ENCODE results near the gene ADNP2.
"Not testable (repeated sequence)": the region's sequence is repeated elsewhere in the genome, so short reads cannot be mapped to it uniquely, and the experiment has no call there.

Gene ADNP2

DNA sequence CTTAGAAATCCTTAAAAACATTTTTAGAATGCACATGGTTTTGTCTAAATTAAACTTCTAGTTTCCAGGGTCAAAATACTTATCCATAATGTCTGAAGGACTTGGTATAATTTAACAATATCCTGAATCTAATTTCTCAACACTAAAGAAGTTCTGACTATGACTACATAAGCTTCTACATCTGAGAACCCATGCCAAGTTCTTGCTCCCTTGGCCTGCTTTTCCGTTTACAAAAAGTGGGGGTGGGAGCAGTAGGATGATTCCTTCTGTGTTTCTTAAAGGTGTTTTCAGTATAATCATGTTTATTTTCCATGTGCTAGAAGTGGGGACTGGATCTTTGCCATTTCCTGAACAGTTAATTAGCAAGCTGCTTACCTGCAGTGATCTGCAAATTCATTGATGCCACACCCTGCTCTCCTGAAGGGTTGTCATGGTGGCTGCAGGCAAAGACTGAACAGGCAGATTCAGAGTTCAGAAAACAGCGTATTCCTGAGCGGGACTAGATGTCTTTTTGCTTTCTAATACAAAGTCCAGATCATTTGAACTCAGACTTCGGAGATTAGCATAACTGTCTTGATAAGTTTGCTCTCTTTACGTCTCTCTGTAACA, 36.2 kb downstream of the ADNP2 start:
- DNase-seq (ENCODE audit: low spot score), result no peak

DNA sequence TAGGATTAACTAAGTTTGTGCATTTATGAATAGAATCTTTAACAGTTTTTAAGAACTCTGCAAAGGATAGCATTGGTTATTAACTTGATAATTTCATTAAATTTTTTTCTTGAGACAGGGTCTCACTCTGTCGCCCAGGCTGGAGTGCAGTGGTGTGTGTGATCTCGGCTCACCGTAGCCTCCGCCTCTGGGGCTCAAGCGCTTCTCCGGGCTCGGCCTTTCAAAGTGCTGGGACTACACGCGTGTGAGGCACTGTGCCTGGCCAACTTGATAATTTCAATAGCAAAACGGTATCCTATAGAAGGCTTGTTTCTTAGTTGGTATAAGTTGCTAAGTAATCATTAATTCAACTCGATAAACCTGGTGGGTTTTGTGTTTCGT, 38.0 kb downstream of the ADNP2 start:
- DNase-seq (ENCODE audit: low spot score), result no peak

DNA sequence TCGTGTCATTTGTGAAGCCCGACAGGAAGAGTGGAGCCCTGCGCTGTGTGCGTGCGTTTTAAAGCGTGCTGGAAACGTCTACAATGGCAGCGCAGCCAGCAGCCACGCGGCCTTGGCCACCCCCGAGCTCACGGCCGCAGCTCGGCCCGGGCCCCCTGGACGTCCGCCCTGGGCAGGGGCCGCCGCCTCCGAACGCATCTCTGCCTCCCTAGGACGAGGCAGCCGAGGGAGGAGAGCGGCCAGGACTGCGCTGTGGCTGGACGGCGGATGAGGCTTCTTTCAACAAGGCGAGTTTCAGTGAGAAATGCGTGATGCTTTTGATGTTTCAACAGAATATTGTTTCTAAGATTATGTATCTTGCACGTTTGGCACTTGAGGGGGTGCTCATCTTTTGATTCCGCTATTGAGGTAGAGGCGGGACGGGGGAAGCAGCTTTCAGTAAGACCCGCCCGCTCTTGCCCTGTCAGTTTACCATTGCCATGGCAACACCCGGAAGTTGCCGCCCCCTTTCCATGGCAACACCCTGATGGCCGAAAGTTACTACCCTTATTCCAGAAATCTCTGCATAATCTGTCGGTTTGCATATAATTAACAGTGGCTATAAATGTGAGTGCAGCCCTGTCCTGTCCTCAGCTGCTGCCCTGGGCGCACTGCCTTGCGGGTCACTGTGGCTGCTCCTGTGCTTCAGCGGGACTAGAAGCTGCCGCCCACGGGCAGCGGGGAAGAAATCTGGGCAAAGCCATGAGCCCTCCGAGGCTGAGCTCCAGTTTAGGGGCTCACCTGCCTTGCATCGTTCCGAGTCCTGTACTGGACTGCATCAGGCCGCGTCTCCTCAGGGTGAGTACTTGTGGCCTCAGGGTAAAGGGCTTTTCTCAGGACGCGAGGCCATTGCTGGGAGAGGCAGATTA, 38.6 kb downstream of the ADNP2 start:
- peak; percentile 88 for DNase-seq (ENCODE audit: low spot score)

DNA sequence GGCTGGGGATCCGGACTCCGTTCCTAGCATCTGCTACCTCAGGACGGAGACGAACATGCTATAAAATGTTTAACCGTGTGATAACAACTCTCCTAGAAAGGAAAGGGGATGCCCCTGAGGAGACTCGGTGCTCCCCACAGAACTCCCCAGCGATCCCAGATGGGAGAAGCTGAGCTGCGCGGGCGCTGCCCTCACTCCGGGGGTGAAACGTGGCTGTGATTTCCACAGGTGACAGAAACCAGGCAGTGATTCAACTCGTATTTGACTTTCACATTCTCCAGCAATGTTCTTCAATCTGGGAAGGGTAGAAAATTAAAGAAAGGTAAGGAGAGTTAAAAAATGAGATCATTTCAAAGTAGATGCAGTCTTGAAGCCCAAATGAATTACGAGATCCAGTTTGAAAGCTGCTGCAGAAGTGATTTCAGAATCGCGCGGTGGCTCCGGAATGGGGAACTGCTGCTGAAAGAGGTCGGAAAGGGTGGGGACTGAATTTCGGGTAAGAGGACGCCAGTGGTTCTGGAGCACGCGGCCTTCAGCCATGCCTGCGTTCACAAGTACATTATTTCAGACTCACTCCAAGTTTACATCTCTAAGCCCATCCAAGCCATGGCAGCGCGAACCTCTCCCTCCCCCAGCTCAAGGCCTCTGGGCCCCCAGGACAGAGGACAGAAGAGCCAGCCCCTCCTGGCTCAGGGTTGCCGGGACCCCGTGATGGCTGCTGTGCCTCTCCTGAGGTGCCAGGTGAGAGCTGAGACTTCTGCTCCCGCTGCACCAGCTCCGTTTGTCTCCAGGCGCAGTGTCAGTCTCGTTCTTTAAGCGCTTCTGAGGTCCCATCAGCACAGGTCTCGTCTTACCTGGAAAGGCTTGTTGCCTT, 39.5 kb downstream of the ADNP2 start:
- DNase-seq (ENCODE audit: low spot score), result peak; percentile 38

DNA sequence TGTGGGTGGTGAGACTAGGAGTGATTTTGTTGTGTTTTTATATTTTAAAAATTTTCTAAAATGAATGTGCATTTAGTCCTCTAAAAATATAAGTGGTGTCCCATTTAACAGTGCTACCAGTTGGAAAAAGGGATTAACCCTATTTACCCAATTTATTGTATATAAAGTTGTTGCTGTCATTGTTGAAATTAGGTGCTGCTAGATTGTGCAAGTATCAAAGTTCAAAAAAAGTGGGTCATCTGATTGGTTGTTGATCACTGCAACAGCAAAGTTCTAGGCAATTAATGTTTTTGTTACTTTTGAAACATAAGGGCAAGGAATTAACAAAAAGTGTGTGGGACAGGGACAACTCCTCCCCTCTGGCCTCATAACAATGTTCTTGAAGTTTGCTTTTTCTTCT, 40.6 kb downstream of the ADNP2 start:
- no peak for DNase-seq (ENCODE audit: low spot score)

DNA sequence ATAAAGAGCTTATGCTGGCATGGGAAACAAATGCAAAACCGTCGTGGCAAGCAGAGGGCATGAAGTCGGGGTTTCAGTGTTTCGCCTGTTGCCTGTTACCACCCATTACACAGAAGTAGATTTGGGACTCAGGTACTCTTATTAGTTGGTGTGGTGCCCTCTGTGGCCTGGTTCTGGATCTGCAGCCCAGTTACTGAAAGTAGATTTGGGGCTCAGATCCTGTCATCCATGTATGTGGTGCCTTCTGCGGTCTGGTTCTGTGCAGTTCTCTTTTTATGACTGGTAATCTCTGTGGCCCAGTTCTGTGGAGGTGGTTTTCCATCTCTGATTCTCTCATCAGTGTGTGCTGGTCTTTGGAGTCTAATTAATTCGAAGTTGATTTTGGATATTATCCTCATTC, 45.2 kb downstream of the ADNP2 start:
- DNase-seq (ENCODE audit: low spot score), result no peak

DNA sequence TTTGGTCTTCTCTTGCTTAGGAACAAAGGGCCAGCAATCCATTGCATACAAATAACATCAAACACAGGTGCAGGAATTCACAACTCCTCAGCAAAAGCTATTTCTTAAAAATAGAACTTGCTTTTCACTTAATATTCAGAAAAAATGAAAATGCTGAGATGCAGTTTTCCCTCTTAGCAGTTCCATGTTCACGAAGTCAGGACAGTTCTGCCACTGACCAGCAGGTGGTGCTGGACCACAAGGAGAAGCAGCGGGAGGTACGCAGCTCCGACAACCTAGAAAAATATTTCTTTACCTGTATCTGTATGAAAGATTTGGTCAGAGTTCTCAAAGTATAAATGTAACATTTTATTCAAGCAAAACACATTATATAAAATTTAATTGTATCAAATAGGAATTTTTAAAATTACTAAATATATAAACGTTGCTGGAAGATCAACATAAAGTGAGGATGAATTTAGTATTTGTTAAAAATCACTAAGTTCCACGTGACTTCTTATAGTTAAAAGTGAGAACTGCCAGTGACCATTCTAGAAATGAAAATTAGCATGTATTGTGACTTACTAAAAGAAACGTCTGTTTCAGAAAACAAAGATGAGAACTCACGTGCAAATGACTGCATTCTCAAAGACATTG, 48.8 kb downstream of the ADNP2 start:
- peak; percentile 58 for DNase-seq (ENCODE audit: low spot score)

DNA sequence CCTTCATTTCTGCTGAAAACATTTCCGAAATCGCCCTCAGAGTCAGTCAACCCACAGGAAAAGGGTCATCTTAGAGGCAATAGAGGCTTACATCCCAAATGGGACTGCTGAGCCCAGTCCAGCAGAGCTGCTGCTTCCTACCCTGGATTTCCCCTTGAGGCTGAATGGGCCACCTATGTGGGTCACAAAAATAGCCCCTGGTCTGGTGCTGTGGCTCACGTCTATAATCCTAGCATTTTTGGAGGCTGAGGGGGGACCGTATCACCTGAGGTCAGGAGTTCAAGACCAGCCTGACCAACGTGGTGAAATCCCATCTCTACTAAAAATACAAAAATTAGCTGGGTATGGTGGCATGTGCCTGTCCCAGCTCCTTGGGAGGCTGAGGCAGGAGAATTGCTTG, 49.3 kb downstream of the ADNP2 start:
- no peak for DNase-seq (ENCODE audit: low spot score)

DNA sequence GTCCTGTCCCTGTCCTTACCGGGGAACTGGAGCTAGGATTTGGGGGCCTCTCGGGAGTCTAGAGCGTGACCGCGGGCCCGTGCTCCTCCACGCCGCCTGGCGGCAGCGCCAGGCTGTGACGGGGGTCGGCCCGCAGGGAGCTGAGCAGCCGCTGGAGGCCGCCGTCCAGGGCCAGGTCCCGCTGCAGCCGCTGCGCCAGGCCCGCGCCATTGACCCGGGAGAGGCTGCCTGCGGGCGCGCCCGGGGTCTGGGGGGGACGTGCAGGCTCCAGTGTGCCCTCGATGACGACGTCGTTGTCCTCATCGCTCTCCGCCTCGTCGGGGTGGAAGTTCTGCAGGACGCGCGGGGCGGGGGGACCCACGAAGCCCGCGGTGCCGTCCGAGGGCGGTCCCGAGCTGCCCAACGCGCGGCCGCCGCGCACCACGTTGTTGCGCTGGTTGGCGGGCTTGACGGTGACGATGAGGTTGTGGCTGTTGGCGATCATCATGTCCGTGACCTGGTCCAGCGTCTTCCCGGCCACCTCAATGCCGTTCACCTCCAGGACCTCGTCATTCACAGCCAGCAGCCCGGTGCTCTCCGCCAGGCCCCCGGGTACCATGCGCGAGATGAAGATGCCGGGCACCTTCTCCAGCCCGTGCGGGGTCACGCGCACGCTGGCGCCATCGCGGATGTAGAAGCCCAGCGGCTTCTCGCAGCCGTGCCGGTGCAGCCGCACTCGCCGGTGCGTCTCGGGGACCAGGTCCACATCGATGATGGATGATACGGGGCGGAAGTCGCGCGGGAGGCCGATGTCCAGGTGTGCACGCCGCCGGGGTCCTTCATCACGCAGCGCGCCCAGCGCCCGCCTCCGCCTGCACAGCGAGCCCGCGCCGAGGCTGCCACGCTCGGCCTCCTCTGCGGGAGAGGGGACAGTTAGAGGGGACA, 50.9 kb downstream of the ADNP2 start:
- no peak for DNase-seq (ENCODE audit: low spot score)

DNA sequence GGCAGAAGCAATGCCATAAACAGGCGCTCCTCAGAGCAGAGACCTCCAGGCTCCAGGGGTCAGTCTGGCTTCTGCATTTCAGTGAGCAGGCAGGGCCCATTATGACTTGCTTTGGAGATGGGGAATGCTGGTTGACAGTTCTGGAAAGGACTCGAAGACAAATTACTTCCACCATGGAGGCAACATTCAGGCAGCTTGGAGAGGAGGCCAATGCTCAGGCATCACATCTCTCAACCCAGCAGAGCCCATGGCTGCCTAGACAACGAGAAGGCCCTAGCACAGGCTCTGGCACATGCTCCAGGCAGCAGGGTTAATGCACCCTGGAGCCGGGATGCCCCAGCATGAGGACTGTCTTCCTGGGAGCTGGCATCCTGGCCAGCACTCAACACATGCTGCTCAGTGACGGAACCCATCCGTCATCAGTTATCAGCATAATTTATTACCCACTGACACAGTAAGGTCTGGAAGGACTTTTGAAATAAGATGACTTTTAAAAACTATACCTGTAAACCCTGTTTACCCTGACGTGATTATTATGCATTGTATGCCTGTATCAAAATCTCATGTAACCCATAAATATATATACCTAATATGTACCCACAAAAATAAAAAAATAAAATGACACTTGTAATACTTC, 52.8 kb downstream of the ADNP2 start:
- DNase-seq (ENCODE audit: low spot score), result no peak

DNA sequence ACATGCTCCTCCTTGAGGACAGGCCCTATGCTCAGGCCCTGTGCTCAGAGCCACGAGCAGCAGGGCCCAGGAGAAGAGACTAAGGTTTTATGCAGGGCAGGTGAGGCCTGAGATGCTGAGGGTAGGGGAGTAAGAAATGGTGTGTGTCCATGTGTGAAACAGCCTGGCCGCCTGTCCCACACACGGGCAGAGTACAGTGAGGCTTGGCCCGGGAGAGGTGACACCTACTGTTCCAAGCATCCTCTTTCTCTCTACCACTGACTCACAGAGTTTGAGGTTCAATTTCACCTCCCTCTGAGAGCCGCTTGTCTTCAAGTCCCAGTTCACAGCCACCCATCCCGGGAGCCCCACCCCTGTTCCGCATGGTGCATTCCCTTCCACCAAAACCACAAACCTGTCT, 54.1 kb downstream of the ADNP2 start:
- DNase-seq (ENCODE audit: low spot score), result no peak

DNA sequence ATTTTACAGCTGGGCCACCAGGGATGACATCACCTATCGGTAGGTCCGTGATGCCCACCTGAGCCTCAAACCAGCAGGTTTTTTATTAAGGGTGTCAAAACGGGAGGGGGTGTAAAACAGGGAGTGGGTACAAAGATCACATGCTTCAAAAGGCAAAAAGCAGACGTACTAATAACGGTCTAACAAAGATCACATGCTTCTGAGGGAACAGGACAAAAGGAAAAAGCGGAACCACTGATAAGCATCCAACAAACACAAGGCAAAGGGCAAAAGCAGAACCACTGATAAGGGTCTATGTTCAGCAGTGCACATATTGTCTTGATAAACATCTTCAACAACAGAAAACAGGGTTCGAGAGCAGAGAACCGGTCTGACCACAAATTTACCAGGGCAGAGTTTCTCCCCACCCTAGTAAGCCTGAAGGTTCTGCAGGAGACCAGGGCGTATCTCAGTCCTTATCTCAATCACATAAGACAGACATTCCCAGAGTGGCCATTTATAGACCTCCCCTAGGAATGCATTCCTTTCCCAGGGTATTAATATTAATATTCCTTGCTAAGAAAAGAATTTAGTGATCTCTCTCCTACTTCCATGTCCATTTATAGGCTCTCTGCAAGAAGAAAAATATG, 55.8 kb downstream of the ADNP2 start:
- DNase-seq (ENCODE audit: low spot score), result not testable (repeated sequence)

DNA sequence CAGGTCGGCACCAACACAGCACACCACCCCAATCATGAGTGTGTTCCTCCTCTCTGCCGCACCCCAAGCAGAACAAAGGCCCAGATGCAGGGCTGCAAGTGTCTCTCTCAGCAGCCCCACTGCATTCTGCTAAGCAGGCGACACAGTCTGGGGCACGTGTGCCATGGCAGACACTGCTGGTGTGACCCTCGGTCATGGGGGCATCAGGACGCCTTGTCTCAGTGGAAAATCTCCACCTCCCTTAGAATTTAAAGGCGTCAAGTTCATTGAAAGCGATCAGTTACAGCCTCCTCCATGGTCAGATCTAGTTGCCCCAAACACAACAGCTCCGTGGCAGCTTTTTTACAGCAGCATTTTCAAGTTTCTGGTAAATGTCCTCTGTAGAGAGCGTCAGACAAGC, 57.2 kb downstream of the ADNP2 start:
- DNase-seq (ENCODE audit: low spot score), result no peak

DNA sequence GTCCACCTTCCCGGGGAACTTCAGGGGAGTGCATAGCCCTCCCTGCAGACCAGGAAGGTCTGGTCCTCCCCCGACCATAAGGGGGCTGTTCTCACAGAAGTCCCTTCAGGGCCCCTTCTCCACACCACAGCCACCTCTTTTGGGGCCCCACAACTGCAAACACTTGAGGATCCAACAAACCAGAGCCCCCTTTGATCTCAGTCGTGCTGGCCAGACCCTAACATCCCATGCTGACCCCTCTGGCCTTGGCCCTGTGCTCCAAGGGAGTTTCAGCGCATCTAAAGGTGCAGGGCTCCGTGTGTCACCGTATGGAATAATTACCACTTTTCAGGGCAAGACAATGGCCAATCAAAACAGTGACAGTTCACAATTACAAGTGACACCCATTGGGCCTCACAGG, 57.7 kb downstream of the ADNP2 start:
- no peak for DNase-seq (ENCODE audit: low spot score)

DNA sequence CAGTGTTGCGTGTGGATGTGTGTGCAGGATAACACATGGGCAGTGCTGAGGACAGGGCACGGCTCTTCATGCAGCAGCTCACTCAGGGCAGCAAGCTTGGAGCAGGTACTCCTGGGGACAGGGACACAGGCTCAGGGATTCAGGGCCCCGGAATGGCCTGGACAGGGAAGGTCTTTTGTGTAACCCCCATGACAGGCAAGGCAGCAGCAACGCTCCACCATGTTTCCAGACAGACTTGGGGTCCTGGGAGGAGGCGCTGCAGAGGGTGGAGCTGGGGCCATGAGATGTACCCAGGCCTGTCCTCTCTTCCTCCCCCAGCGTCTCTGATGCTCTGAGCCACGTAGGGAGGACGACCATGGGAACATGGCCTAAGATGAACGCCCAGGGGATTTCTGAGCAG, 58.3 kb downstream of the ADNP2 start:
- no peak for DNase-seq (ENCODE audit: low spot score)

DNA sequence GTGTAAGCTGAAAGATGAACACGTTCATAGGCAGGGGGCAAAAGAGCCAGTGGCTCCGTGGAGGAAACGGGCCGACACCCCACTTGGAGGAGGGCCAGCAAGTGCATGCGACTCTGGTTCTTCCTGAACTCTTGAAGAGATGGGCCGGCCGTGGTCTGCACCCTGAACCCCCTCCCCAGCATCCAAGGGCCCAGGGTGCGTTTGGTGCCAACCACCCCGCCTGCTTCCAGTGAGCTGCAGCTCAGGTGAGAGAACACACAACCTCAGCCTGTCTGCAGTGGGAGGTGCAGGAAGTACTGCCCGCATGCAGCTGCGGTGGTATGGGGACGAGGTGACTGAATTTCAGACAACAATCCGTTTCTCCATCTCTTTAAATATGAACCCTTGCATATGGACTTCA, 58.9 kb downstream of the ADNP2 start:
- no peak for DNase-seq (ENCODE audit: low spot score)

DNA sequence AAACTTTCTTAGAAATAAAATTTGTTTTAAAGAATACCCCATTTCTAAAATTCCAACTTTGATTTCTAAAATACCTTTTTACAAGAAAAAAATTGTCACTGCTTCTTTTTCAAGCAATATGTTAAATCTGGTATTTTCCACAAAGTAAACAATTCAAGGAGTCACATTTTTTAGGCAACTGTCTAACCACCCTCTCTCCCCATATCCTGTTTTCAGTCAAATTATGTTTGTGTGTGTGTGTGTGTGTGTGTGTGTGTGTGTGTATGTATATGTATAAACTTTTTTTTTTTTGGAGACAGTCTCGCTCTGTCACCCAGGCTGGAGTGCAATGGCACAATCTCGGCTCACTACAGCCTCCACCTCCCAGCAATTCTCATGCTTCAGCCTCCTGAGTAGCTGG, 59.3 kb downstream of the ADNP2 start:
- DNase-seq (ENCODE audit: low spot score), result no peak

DNA sequence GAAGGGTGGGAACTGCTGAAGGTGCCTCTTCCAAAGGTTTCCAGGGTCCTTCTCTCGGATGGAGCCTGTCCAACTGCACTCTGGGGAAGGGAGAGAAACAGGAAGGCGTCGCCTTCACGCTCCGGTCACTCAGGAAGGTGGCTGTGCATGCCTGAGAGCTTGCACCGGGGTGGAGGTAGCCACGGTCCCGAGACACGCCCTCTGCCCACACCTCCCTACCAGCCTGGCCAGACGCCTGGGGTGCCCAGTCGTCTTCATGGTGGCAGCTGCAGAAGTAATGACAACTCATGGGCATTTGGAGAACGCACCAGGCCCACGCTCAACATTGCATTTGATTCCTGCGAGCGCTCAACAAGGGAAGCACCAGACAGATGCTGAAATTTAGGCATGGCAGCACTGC, 59.9 kb downstream of the ADNP2 start:
- DNase-seq (ENCODE audit: low spot score), result no peak

DNA sequence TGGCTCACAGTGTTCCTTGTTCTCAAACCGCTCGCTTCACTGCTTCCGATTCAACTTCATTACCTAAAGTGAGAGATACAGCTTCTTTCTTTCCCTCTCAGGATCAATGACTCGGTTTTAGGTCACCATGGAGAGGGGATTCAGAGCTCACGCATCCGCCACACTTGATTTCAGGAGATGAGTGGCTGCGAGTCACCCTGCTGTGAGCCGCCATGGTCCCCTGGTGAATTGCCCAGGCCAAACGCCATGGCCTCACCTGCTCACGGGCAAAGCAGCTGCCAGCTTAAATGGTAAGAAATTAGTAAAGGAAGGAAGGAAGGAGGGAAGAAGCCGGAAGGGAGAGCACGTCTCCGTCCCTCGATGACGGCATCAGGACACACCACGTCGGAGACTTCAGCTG, 60.5 kb downstream of the ADNP2 start:
- no peak for DNase-seq (ENCODE audit: low spot score)

DNA sequence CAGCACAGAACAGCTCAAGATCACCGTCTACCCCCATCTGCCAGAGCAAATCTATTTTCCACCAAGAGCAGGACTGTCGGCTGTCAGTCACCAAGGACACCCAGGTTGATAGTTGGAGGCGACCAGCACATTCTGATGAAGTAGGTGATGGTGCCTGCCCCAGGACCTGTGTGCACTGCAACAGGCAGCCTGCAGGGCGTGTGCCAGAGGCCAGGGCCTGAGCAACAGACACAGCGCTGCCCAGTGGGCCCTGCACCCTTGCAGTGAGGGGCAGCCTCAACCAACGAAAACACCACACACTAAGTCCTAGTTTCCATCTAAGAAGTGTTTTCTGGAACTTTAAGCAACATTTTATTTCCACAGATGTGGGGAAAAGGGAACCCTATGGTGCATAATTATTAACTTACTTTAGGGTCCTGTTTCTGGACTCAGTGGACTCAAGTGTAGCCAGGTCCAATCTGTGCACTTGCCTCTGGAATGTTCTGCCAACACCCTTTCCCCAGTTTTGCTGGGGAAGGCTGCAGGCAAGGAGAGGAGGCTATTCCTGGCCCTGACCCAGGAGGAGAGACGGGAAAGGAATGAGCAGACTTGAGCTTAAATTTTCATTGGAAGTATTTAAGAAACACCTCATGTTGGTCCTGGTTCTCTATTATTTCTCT, 61.5 kb downstream of the ADNP2 start:
- DNase-seq (ENCODE audit: low spot score), result no peak

All from hepatic stellate cell (primary cell).